ENCODE data around the gene NAA10.

DNA sequence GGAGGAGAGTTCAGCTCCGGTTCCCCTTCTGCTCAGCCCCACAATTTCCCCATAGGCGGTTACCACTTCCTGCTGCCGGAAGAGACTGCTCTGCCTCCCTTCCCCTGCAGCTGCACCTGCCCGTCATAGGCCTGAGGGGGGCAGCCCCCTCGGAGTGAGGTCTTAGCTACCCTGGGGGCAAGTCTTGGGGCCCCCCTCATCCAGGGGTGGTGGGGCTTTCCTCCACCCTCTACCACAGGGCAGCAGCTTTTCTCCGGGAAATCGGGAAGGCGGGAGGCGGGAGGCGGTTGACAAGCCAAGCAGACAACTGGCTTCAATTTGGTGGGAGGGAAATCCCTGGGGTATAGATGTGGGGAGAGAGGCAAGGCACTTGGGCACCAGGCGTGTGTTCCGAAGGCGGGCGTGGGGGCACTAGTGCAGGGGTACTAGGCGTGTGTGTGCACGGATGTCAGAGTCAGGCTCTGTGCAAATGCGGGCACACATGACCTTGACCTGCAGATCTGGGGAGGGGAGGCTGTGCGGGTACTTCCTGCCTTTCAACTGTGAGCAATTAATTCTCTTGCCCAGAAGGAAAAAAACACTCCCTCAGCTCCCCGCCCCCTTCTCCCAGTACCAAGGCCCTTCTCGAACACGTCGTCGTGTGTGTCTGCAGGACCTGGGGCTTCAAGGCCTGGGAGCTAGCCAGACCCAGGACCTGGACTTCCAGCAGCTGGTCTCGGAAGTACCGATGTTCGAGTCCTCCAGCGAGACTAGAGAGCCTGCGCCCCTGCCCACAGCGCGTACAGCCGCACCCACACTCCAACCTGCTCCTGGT, 7.8 kb downstream of the NAA10 start:
- TF ChIP-seq CTCF (conservative IDR thresholded peaks at IDR 0.05; ENCODE audit: low read length) = no peak
- TF ChIP-seq EZH2phosphoT487 (IDR thresholded peaks at IDR 0.05; ENCODE audit: borderline replicate concordance) = no peak

Data from Loucy (cell line).